Endodermal cell (in vitro differentiated cells): ENCODE measurements around the gene STK32B. TPM values are rescaled to one million over a fixed set of nuclear protein-coding genes. Genes with fewer than 3 reads are reported as not detected.

Experiments
- DNase-seq: peaks from one replicate; pipeline ENCODE4 v3.0.0-alpha.2; 2017
- H3K27ac ChIP-seq: 2 replicates; pipeline ENCODE4 v1.5.1; 2013; ENCODE audit warnings: mild to moderate bottlenecking, low read depth, low read length, moderate library complexity
- H3K27me3 ChIP-seq: 2 replicates; pipeline ENCODE4 v1.6.1; 2013; ENCODE audit warnings: mild to moderate bottlenecking, low read length, moderate library complexity; ENCODE audit not compliant: insufficient read depth, control insufficient read depth, poor library complexity, severe bottlenecking
- H3K36me3 ChIP-seq: 2 replicates; pipeline ENCODE4 v1.7.0; 2013; ENCODE audit warnings: mild to moderate bottlenecking, low read length, moderate library complexity; ENCODE audit not compliant: control insufficient read depth, insufficient read depth
- H3K4me1 ChIP-seq: one replicate; pipeline ENCODE4 v1.7.0; 2013; ENCODE audit warnings: low read length; ENCODE audit not compliant: control insufficient read depth, insufficient read depth
- H3K4me3 ChIP-seq: 2 replicates; pipeline ENCODE4 v1.5.1; 2013; ENCODE audit warnings: mild to moderate bottlenecking, low read length, moderate library complexity
- H3K9ac ChIP-seq: 2 replicates; pipeline ENCODE4 v1.6.1; 2013; ENCODE audit warnings: mild to moderate bottlenecking, low read length, moderate library complexity; ENCODE audit not compliant: poor library complexity, severe bottlenecking; ENCODE audit errors: extremely low read depth
- H3K9me3 ChIP-seq: 2 replicates; pipeline ENCODE4 v1.6.1; 2013; ENCODE audit warnings: mild to moderate bottlenecking, low read length, moderate library complexity; ENCODE audit not compliant: control insufficient read depth
- H3K27ac Mint-ChIP-seq: 2 replicates; pipeline ENCODE4 v1.8.0; 2020; ENCODE audit warnings: mixed read lengths
- H3K27me3 Mint-ChIP-seq: 2 replicates; pipeline ENCODE4 v1.8.0; 2021; ENCODE audit warnings: mild to moderate bottlenecking, mixed read lengths; ENCODE audit not compliant: insufficient read depth
- H3K36me3 Mint-ChIP-seq: 2 replicates; pipeline ENCODE4 v1.8.0; 2020; ENCODE audit warnings: low read depth, mixed read lengths
- H3K4me1 Mint-ChIP-seq: 2 replicates; pipeline ENCODE4 v1.8.0; 2020; ENCODE audit warnings: mixed read lengths
- H3K4me3 Mint-ChIP-seq: 2 replicates; pipeline ENCODE4 v1.8.0; 2020; ENCODE audit warnings: mild to moderate bottlenecking, moderate library complexity, mixed read lengths
- H3K9me3 Mint-ChIP-seq: 2 replicates; pipeline ENCODE4 v1.8.0; 2020; ENCODE audit warnings: mild to moderate bottlenecking, mixed read lengths
- WGBS, 2 experiments: methylation state at CpG; one replicate each; pipeline versions ENCODE4 v1.1.5 to v1.1.7; 2013; ENCODE audit warnings: missing lambda C conversion rate in 2 of 2, mixed read lengths in 1 of 2; ENCODE audit not compliant: insufficient coverage in 1 of 2, insufficient read length in 1 of 2; 5-methylcytosine and 5-hydroxymethylcytosine counted together
- total RNA-seq, 2 donors: library from RNA; stranded (reverse); fragmentation: NEBNext Ultra II Directional in 1 of 2; extraction: Animal tissue kit (Norgen Biotek cat#: 25700) in 1 of 2; gene quantifications; 2 replicates in 1 of 2; 3 replicates in 1 of 2; pipeline ENCODE4 v1.2.1, GENCODE V29; 2021
- TF ChIP-seq, protein P1 (sequence below): fragments of 200-600 bp; sonication (generic); conservative IDR thresholded peaks from 2 replicates; pipeline ENCODE4 v1.5.0; 2021; ENCODE audit warnings: antibody characterized with exemption, mild to moderate bottlenecking

STK32B gene
- total RNA-seq, 2 donors from 2014 or later: 1.4 to 1.5 TPM

DNA sequence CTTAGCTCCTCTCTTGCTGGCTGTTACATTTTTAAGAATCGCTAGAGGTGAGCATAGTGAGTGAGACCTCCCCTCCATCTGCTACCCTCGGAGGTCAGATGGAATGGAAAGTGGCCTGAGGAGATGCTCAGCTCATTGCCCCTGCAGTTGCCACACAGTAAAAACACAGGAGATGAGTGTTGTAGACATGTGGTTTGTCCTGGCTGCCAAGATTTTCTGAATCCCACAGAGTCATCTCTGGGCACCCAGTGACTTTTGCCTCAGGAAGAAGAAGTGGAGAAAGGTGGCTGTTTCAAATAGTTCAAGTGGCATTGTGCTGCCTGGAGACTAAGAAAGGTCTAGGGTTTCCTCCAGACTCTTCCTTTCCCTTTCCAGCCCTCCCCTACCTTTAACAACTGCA, 271.0 kb downstream of the STK32B start:
- no peak overlapping the region for H3K27ac ChIP-seq
- TF ChIP-seq, protein P1, sequence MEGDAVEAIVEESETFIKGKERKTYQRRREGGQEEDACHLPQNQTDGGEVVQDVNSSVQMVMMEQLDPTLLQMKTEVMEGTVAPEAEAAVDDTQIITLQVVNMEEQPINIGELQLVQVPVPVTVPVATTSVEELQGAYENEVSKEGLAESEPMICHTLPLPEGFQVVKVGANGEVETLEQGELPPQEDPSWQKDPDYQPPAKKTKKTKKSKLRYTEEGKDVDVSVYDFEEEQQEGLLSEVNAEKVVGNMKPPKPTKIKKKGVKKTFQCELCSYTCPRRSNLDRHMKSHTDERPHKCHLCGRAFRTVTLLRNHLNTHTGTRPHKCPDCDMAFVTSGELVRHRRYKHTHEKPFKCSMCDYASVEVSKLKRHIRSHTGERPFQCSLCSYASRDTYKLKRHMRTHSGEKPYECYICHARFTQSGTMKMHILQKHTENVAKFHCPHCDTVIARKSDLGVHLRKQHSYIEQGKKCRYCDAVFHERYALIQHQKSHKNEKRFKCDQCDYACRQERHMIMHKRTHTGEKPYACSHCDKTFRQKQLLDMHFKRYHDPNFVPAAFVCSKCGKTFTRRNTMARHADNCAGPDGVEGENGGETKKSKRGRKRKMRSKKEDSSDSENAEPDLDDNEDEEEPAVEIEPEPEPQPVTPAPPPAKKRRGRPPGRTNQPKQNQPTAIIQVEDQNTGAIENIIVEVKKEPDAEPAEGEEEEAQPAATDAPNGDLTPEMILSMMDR: no peak
- no peaks in the 10 kb centered on the region for H3K9me3 ChIP-seq
- Mint-ChIP-seq H3K27ac (no peak overlapping the region), H3K4me1 (no peaks in the 10 kb centered on the region), H3K27me3 (peaks cover 4% of the 10 kb centered on the region), H3K9me3 (peaks cover 10% of the 10 kb centered on the region), H3K4me3 (no peak overlapping the region), H3K36me3 (no peaks in the 10 kb centered on the region)
- H3K36me3 ChIP-seq: no peaks in the 10 kb centered on the region
- no peak for DNase-seq
- H3K4me1 ChIP-seq: no peaks in the 10 kb centered on the region
- H3K27me3 ChIP-seq: no peaks in the 10 kb centered on the region
- no peak overlapping the region for H3K4me3 ChIP-seq
- no peak overlapping the region for H3K9ac ChIP-seq
- WGBS, 2 experiments: 94% methylated on average over 2 of the region's 2 CpGs; no CpG with 5 or more reads in 1 of the 2 experiments

DNA sequence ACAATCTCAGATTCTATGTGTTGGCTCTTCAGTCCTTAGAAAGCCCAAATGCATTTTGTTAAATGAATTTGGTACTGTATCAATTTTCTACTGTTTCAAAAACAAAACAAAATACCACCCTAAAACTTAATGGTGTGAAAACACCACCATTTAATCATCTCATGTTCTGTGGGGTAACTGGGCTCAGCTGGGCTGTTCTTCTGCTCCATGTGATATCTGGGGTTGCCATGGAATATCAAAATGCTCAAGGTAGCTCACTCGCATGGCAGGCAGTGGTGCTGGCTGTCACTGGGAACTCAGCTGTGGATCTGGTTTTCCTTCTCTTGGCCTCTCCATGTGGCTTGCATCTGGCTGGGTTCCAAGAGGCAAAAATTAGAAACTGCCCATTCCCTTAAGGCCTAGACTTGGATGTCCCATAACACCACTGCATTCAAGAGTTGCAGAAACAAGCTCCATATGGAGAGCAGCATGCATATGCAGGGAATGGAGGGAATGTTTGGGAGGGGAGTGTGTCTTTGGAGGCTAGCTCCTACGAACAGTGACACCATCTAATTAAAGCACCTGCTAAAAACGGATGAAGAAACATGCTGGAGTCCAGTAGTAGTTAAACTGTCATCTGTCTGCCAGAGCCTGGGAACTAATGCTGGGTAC, 279.2 kb downstream of the STK32B start:
- H3K4me3 Mint-ChIP-seq: no peak overlapping the region
- no peaks in the 10 kb centered on the region for H3K36me3 Mint-ChIP-seq
- DNase-seq: no peak
- WGBS, 2 experiments: 80 to 92% methylated on average over 3 of the region's 3 CpGs
- TF ChIP-seq, protein P1: no peak
- Histone ChIP-seq H3K36me3 (no peaks in the 10 kb centered on the region), H3K27me3 (no peaks in the 10 kb centered on the region), H3K4me3 (no peak overlapping the region), H3K9ac (no peak overlapping the region), H3K9me3 (no peaks in the 10 kb centered on the region), H3K4me1 (no peaks in the 10 kb centered on the region), H3K27ac (no peak overlapping the region)
- peaks cover 7% of the 10 kb centered on the region for H3K9me3 Mint-ChIP-seq
- H3K4me1 Mint-ChIP-seq: no peaks in the 10 kb centered on the region
- H3K27ac Mint-ChIP-seq: no peak overlapping the region
- H3K27me3 Mint-ChIP-seq: peaks cover 4% of the 10 kb centered on the region

DNA sequence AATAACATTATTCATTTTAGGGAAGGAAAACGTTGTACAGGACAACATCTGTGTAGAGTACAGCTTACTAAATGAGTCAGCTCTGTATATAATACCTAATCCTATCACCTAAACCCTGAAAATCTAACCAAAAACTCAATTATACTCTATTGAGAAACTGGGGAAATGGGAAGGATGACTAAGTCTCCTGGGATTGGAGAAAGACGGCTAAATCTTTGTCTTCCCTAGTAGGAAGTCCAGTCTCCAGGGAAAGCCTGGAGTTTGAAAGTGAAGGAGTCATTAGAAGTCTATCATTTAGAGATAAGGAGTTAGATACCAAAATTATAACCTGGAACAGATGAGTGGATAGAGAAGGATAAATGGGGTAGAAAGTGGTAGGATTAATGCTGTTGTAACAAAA, 286.5 kb downstream of the STK32B start:
- no peak for DNase-seq
- H3K4me1 Mint-ChIP-seq: no peaks in the 10 kb centered on the region
- no peak overlapping the region for H3K27ac Mint-ChIP-seq
- H3K36me3 Mint-ChIP-seq: no peaks in the 10 kb centered on the region
- H3K9me3 ChIP-seq: no peaks in the 10 kb centered on the region
- no peak overlapping the region for H3K4me3 ChIP-seq
- H3K27me3 Mint-ChIP-seq: peaks cover 5% of the 10 kb centered on the region
- H3K27ac ChIP-seq: no peak overlapping the region
- 78 to 100% methylated on average over 1 to 2 of the region's 2 CpGs for WGBS, 2 experiments
- no peak overlapping the region for H3K4me3 Mint-ChIP-seq
- TF ChIP-seq, protein P1: no peak
- H3K27me3 ChIP-seq: no peaks in the 10 kb centered on the region
- H3K4me1 ChIP-seq: no peaks in the 10 kb centered on the region
- no peak overlapping the region for H3K9ac ChIP-seq
- H3K9me3 Mint-ChIP-seq: peaks cover 8% of the 10 kb centered on the region
- no peaks in the 10 kb centered on the region for H3K36me3 ChIP-seq
